GM15510 (cell line): ENCODE data around the gene ARMH2.

Source experiments
- POLR2A ChIP-seq: IDR thresholded peaks from 3 replicates; pipeline ENCODE4 v1.6.1; 2011; ENCODE audit warnings: borderline replicate concordance; ENCODE audit not compliant: insufficient read length; ENCODE audit errors: extremely low read depth

ARMH2 gene

DNA sequence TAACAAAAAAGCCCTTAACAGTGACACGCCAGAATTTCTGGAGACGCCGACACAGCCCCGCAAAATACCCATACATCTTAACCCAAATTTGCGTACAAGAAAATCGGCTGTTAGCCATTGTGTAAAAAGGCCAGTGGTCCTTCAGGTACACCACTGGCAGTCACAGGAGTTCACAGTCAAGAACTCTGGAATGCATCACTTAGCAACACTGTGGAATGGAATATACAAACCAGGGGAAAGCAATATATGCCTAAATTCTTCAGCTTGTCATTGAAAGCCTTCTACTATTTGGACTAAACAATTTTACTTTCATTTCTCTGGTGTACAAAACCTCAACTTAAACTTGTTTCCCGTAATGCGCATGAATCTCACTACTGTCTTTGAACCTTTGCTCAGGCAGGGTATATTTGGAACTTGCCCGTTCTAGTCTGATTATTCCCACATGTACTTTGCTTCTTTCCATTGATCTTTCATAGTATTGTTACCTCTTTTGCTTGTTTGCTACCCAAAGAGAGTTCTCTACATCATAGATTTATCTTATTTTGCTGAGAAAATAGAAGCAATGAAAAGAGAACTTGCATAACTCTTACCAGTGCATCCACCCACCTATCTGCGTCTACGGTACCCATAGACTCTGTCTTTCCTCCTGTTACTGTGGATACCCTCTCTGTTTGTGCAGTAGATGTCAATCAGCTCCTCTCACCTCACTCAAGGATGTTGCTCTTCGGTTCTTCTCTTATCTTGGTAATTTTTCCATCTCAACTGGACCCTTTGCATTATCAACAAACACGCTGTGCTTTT is at the start of gene ARMH2:
TSS of gene ARMH2 (minus strand) at position 178 of the 801 bp plus-strand sequence. CDS start at position 118, 60 bp downstream.
- no peak for TF ChIP-seq POLR2A

GRCh38 chr6:24848461-24848860 is 49.7 kb upstream of the ARMH2 start:
- TF ChIP-seq POLR2A: no peak

DNA sequence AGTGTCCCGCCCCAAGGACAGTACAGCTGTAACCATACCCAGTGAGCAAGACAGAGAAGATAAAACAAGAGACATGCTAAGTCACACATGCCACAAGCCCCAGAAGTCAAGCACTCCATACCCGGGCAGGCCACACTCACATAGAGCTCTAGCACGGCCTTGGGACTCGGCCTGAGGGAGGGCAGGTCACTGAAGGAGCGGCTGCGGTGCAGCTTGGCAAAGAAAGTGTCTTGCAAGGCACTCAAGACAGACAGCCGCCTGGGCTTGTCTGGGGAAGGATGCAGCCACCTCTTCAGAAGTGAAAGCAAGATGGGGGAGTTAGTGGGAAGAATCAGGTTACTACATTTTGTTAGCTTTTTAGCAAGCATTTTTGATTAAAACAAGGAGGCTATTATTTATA is 48.7 kb upstream of the ARMH2 start:
- no peak for TF ChIP-seq POLR2A

GRCh38 chr6:24845578-24845977 is 46.9 kb upstream of the ARMH2 start:
- no peak for TF ChIP-seq POLR2A

GRCh38 chr6:24844903-24845302 is 46.2 kb upstream of the ARMH2 start:
- TF ChIP-seq POLR2A: no peak

- no peak for TF ChIP-seq POLR2A
Observed at GRCh38 chr6:24844061-24844460, 45.3 kb upstream of the ARMH2 start.

GRCh38 chr6:24840187-24840586 is 41.5 kb upstream of the ARMH2 start:
- no peak for TF ChIP-seq POLR2A

DNA sequence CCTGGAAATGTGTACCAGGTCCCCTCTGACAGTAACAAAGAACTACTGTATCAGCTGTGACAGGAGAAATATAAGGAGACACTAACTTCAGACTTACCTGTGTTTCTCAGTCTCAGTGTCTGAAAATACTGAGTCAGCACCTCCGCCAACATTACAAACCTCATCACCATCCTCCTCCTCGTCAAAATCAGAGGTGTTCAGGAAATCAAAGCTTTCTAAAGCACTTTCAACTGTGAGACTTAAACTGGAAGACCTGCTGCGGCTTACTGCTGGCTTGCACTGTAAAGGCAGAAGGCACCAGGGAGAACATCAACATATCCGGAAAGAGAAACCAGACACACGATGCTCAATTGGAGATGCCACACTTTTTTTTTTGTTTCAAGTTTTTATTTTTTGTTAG is 40.3 kb upstream of the ARMH2 start:
- TF ChIP-seq POLR2A: no peak

GRCh38 chr6:24838081-24838480 is 39.4 kb upstream of the ARMH2 start:
- no peak for TF ChIP-seq POLR2A

GRCh38 chr6:24836109-24836508 is 37.4 kb upstream of the ARMH2 start:
- TF ChIP-seq POLR2A: no peak

- no peak for TF ChIP-seq POLR2A
Observed at GRCh38 chr6:24833711-24834386, 35.1 kb upstream of the ARMH2 start.

DNA sequence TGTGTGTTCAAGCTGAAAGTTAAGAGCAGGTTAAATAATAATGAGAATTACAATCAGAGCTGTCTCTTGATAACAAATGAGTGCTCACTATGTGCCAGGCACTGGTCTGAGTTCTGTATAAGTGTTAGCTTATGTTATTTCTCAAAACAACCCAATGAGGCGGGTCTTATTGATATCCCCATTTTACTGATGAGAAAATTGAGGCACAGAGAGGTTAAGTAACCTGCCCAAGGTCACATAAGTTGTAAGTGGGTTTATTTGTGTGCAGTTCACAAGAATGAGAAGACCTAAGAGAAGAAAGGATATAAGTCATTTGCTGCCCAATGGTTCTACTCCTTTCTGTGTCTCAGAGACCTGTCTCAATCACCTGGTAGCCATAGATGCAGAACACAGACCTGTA is 34.1 kb upstream of the ARMH2 start:
- no peak for TF ChIP-seq POLR2A

DNA sequence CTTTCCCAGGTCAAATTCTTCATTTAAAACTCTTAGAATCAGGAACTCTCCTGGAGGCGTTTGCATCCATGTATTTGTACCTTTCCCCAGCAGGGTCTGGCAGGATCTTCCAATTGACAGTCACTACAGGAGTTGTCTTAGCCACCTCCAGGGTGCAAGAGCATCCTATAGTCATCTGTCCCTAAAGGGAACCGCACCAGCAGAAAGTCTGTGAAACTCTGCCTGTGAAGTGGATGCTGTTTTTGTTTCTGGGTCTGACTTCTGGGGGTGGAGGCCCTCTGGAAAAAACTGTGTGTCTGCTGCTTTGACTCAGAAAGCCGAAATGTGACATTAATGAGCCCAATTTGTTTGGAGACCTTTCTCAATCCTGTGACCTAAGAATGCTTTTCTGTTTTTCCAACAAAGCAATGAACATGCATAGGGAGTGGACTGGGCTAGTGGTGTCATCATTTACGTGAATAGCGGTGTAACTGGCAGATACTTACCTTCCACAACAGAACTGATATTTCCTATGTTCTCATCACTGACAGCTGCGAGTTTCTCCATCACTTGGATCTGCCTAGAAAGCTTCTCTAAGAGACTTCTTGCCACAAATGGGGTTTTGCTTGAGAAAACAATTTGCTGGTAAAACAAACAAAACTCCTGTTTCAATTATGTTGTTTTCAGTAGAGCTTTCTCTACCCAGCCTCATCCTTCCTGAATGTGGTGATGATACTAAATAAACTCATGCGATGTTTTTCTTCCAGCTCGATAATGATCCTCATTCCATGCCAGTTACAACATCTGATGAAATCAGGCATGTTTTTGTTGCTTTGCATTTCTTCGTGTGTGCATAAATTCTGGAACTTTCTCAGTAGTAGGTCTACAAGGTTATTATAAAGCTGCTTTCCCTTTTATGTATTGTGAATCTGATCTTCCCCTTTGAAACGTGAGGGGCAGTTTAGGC is 33.3 kb upstream of the ARMH2 start:
- TF ChIP-seq POLR2A: no peak

GRCh38 chr6:24829657-24830056 is 30.9 kb upstream of the ARMH2 start:
- no peak for TF ChIP-seq POLR2A

- no peak for TF ChIP-seq POLR2A
Observed at GRCh38 chr6:24827970-24828369, 29.3 kb upstream of the ARMH2 start.
